HEK293 (cell line): ENCODE measurements around the gene BIRC5.

ENCODE experiments used
- CTCF ChIP-seq: fragments of 450-650 bp; formaldehyde crosslinking; IDR thresholded peaks from 2 replicates; pipeline ENCODE4 v1.5.1; 2016; ENCODE audit warnings: missing biosample characterization, missing genetic modification characterization
- PRDM1 ChIP-seq: fragments of 450-650 bp; formaldehyde crosslinking; IDR thresholded peaks from 2 replicates; pipeline ENCODE4; 2016; ENCODE audit warnings: missing biosample characterization, missing genetic modification characterization
- PRDM6 ChIP-seq: fragments of 450-650 bp; formaldehyde crosslinking; IDR thresholded peaks from 2 replicates; pipeline ENCODE4 v1.5.1; 2017; ENCODE audit warnings: missing biosample characterization, missing genetic modification characterization
- TRIM28 ChIP-seq: IDR thresholded peaks from 2 replicates; pipeline ENCODE4 v1.6.1; 2011; ENCODE audit warnings: low read length, control low read depth, borderline replicate concordance
- ZBTB7A ChIP-seq: fragments of 450-650 bp; formaldehyde crosslinking; IDR thresholded peaks from 2 replicates; pipeline ENCODE4 v1.5.1; 2016; ENCODE audit warnings: low read depth, missing biosample characterization, missing genetic modification characterization
- ZNF148 ChIP-seq: fragments of 450-650 bp; formaldehyde crosslinking; IDR thresholded peaks from 2 replicates; pipeline ENCODE4 v1.5.0; 2017; ENCODE audit warnings: missing biosample characterization, missing genetic modification characterization, borderline replicate concordance
- ZNF239 ChIP-seq: fragments of 450-650 bp; formaldehyde crosslinking; IDR thresholded peaks from 2 replicates; pipeline ENCODE4 v1.5.1; 2016; ENCODE audit warnings: missing biosample characterization, missing genetic modification characterization
- ZNF274 ChIP-seq, 2 experiments: fragments of 200-500 bp in 1 of 2; fragments of 450-650 bp in 1 of 2; sonication (Bioruptor generic) in 1 of 2; formaldehyde crosslinking in 1 of 2; IDR thresholded peaks; 2 replicates each; pipeline versions ENCODE4 v1.5.1 to v1.6.1; 2014 to 2016; ENCODE audit warnings: borderline replicate concordance in 1 of 2, inconsistent platforms in 1 of 2, low read length in 1 of 2, missing biosample characterization in 1 of 2, missing genetic modification characterization in 1 of 2
- ZNF426 ChIP-seq: fragments of 450-650 bp; formaldehyde crosslinking; IDR thresholded peaks from 2 replicates; pipeline ENCODE4 v1.5.1; 2017; ENCODE audit warnings: missing biosample characterization, missing genetic modification characterization, mild to moderate bottlenecking, inconsistent platforms, moderate library complexity
- ZNF549 ChIP-seq: fragments of 450-650 bp; IDR thresholded peaks from 2 replicates; pipeline ENCODE4 v1.5.1; 2018; ENCODE audit warnings: missing biosample characterization, missing genetic modification characterization, mild to moderate bottlenecking, inconsistent platforms, moderate library complexity
- ZNF629 ChIP-seq: fragments of 450-650 bp; formaldehyde crosslinking; IDR thresholded peaks from 2 replicates; pipeline ENCODE4 v1.5.1; 2017; ENCODE audit warnings: missing biosample characterization, missing genetic modification characterization
- ZNF707 ChIP-seq: fragments of 450-650 bp; formaldehyde crosslinking; IDR thresholded peaks from 2 replicates; pipeline ENCODE4 v1.5.1; 2016; ENCODE audit warnings: missing biosample characterization, missing genetic modification characterization
- ZNF747 ChIP-seq: fragments of 450-650 bp; formaldehyde crosslinking; IDR thresholded peaks from 2 replicates; pipeline ENCODE4 v1.5.1; 2016; ENCODE audit warnings: missing biosample characterization, missing genetic modification characterization

DNA sequence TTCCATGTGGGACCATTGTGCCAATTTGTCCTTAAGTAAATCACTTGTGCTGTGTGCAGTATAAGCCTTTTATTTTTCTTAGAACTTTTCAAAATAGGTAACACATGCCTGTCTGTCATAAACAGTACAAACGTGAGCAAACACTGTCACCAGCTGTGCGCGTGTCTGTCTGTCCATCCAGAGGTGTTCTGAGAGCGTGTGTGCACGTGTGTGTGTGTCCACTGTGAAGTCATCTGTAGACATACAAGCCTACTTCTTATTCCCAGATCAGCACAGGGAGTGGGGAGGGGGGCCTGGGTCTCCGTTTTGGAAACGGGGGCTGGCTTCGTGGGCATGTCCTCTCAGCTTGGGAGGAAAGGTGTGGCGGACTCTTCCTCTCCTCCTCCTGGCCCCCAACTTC lies 26.8 kb downstream of the BIRC5 start:
- TF ChIP-seq PRDM6 (no peak), CTCF (tag by site-specific recombination) (no peak), ZNF549 (tag by site-specific recombination) (no peak), ZNF274 (IDR thresholded peaks at IDR 0.05; ENCODE audit: low read length) (no peak), ZNF274 (tag by site-specific recombination; IDR thresholded peaks at IDR 0.05; ENCODE audit: borderline replicate concordance) (no peak), PRDM1 (tag by site-specific recombination) (no peak), ZNF148 (tag by site-specific recombination) (no peak), TRIM28 (no peak), ZBTB7A (tag by site-specific recombination) (no peak), ZNF747 (no peak), ZNF707 (tag by site-specific recombination) (no peak), ZNF629 (tag by site-specific recombination) (no peak), ZNF239 (tag by site-specific recombination) (no peak), ZNF426 (no peak)
